DOHH2 (cell line): Measurements from ENCODE around the gene RAPGEF1.

Experiments
- H3F3A ChIP-seq: fragments of 200-600 bp; sonication (generic), shearing (Covaris generic); 2 replicates; pipeline ENCODE4 v1.6.0; 2016; ENCODE audit warnings: antibody characterized with exemption, mild to moderate bottlenecking; ENCODE audit not compliant: control insufficient read depth, insufficient read depth
- H3K27ac ChIP-seq: fragments of 200-600 bp; sonication (generic); 2 replicates; pipeline ENCODE4 v1.5.1; 2014; ENCODE audit warnings: low read depth, mild to moderate bottlenecking, low read length, moderate library complexity
- H3K27me3 ChIP-seq: fragments of 200-600 bp; sonication (generic); 2 replicates; pipeline ENCODE4 v1.6.1; 2014; ENCODE audit warnings: mild to moderate bottlenecking, low read length, mixed read lengths; ENCODE audit not compliant: control insufficient read depth
- H3K36me3 ChIP-seq: fragments of 200-600 bp; sonication (generic); 2 replicates; pipeline ENCODE4 v1.6.1; 2014; ENCODE audit warnings: mild to moderate bottlenecking, low read length, moderate library complexity, mixed read lengths; ENCODE audit not compliant: control insufficient read depth
- H3K4me1 ChIP-seq: fragments of 200-600 bp; sonication (generic); 2 replicates; pipeline ENCODE4 v1.6.1; 2014; ENCODE audit warnings: mild to moderate bottlenecking, low read length, mixed read lengths; ENCODE audit not compliant: control insufficient read depth
- H3K4me2 ChIP-seq: fragments of 200-600 bp; sonication (generic); 2 replicates; pipeline ENCODE4 v1.6.0; 2014; ENCODE audit warnings: mild to moderate bottlenecking, low read length, moderate library complexity
- H3K4me3 ChIP-seq: fragments of 200-600 bp; sonication (generic); 2 replicates; pipeline ENCODE4 v1.5.1; 2014; ENCODE audit warnings: mild to moderate bottlenecking, low read length, mixed read lengths
- H3K79me2 ChIP-seq: fragments of 200-600 bp; sonication (generic); 2 replicates; pipeline ENCODE4 v1.6.1; 2014; ENCODE audit warnings: mild to moderate bottlenecking, low read length, mixed read lengths; ENCODE audit not compliant: control insufficient read depth
- H3K9me2 ChIP-seq: fragments of 200-600 bp; sonication (generic); replicated peaks from 2 replicates; pipeline ENCODE4 v1.6.1; 2014; ENCODE audit warnings: mild to moderate bottlenecking, low read length, mixed read lengths; ENCODE audit not compliant: control insufficient read depth
- H3K9me3 ChIP-seq: fragments of 200-600 bp; sonication (generic); 2 replicates; pipeline ENCODE4 v1.6.1; 2014; ENCODE audit warnings: antibody characterized with exemption, low read length, mixed read lengths; ENCODE audit not compliant: control insufficient read depth, insufficient read depth
- H4K20me1 ChIP-seq: fragments of 200-600 bp; sonication (generic); 2 replicates; pipeline ENCODE4 v1.6.0; 2014; ENCODE audit warnings: low read depth, mild to moderate bottlenecking, antibody characterized with exemption, low read length, moderate library complexity; ENCODE audit not compliant: control insufficient read depth, insufficient read depth
- CTCF ChIP-seq: fragments of 200-600 bp; sonication (generic); IDR thresholded peaks from one replicate; pipeline ENCODE4 v1.5.1; 2014; ENCODE audit warnings: antibody characterized with exemption, mild to moderate bottlenecking, low read depth, low read length; ENCODE audit not compliant: poor library complexity, severe bottlenecking
- EZH2phosphoT487 ChIP-seq: fragments of 200-600 bp; sonication (generic); IDR thresholded peaks from 2 replicates; pipeline ENCODE4 v1.6.1; 2017; ENCODE audit warnings: borderline replicate concordance, mild to moderate bottlenecking, antibody characterized with exemption, low read length, moderate library complexity, mixed read lengths

RAPGEF1 gene

GRCh38 chr9:131593936-131594665 lies 145.8 kb downstream of the RAPGEF1 start:
- Histone ChIP-seq H3K36me3 (peaks cover 66% of the 10 kb centered on the region), H3K27ac (no peak overlapping the region), H3K4me2 (no peak overlapping the region), H3K9me2 (no peaks in the 10 kb centered on the region), H4K20me1 (peaks cover 3% of the 10 kb centered on the region; the same call in 1 of the 2 replicates), H3K79me2 (no peaks in the 10 kb centered on the region), H3K9me3 (no peaks in the 10 kb centered on the region), H3K4me1 (no peaks in the 10 kb centered on the region), H3F3A (no peaks in the 10 kb centered on the region), H3K4me3 (no peak overlapping the region), H3K27me3 (no peaks in the 10 kb centered on the region)
- TF ChIP-seq EZH2phosphoT487 = no peak
- no peak for TF ChIP-seq CTCF

GRCh38 chr9:131593091-131593820 lies 146.6 kb downstream of the RAPGEF1 start:
- Histone ChIP-seq H3K4me3 (no peak overlapping the region), H3K36me3 (peaks cover 71% of the 10 kb centered on the region), H3K79me2 (no peaks in the 10 kb centered on the region), H3K4me2 (no peak overlapping the region), H3F3A (no peaks in the 10 kb centered on the region), H3K27me3 (no peaks in the 10 kb centered on the region), H3K9me2 (no peaks in the 10 kb centered on the region), H3K4me1 (no peaks in the 10 kb centered on the region), H3K9me3 (no peaks in the 10 kb centered on the region), H3K27ac (no peak overlapping the region), H4K20me1 (peaks cover 3% of the 10 kb centered on the region; the same call in 1 of the 2 replicates)
- TF ChIP-seq CTCF = no peak
- no peak for TF ChIP-seq EZH2phosphoT487

GRCh38 chr9:131591845-131592208 lies 148.0 kb downstream of the RAPGEF1 start:
- H3K4me2 ChIP-seq = no peak overlapping the region
- no peaks in the 10 kb centered on the region for H3K27me3 ChIP-seq
- H3K9me2 ChIP-seq = no peaks in the 10 kb centered on the region
- H3K9me3 ChIP-seq = no peaks in the 10 kb centered on the region
- no peak overlapping the region for H3K4me3 ChIP-seq
- no peaks in the 10 kb centered on the region for H3K79me2 ChIP-seq
- no peak for TF ChIP-seq CTCF
- TF ChIP-seq EZH2phosphoT487 = no peak
- H3K27ac ChIP-seq = no peak overlapping the region
- H3K4me1 ChIP-seq = no peaks in the 10 kb centered on the region
- H3F3A ChIP-seq = no peaks in the 10 kb centered on the region
- peaks cover 64% of the 10 kb centered on the region for H3K36me3 ChIP-seq
- peaks cover 3% of the 10 kb centered on the region; the same call in 1 of the 2 replicates for H4K20me1 ChIP-seq
